UCSD-AML1 (cell line): Measurements from ENCODE around the gene FBXO4.
"Not testable (repeated sequence)": the region's sequence is repeated elsewhere in the genome, so short reads cannot be mapped to it uniquely, and the experiment has no call there.

Experiments
- DNase-seq: peaks from one replicate; lab custom pipeline; 2025; ENCODE audit not compliant: unreplicated experiment; lab: John Stamatoyannopoulos, UW

FBXO4 gene

GRCh38 chr5:41921874-41922273, 3.2 kb upstream of the FBXO4 start:
- DNase-seq = no peak

- no peak for DNase-seq
These were observed 582 bp upstream of the FBXO4 start for GRCh38 chr5:41924526-41924871.

- DNase-seq = peak; percentile 63
These were observed 472 bp downstream of the FBXO4 start for GRCh38 chr5:41925555-41925951.

GRCh38 chr5:41927604-41928003, 2.5 kb downstream of the FBXO4 start:
- DNase-seq = no peak

GRCh38 chr5:41929035-41929434, 4.0 kb downstream of the FBXO4 start:
- DNase-seq = no peak

- DNase-seq = no peak
These were observed 7.7 kb downstream of the FBXO4 start for GRCh38 chr5:41932770-41933169.

- no peak for DNase-seq
These were observed 10.5 kb downstream of the FBXO4 start for GRCh38 chr5:41935544-41935943.

- DNase-seq = no peak
These were observed 15.6 kb downstream of the FBXO4 start for GRCh38 chr5:41940641-41941040.

- DNase-seq = not testable (repeated sequence)
These were observed 20.4 kb downstream of the FBXO4 start for GRCh38 chr5:41945332-41945955.

- no peak for DNase-seq
These were observed 26.1 kb downstream of the FBXO4 start for GRCh38 chr5:41951224-41951623.

- DNase-seq = no peak
These were observed 29.2 kb downstream of the FBXO4 start for GRCh38 chr5:41954286-41954685.

GRCh38 chr5:41955432-41956024, 30.4 kb downstream of the FBXO4 start:
- DNase-seq = no peak

GRCh38 chr5:41956943-41957342, 31.9 kb downstream of the FBXO4 start:
- no peak for DNase-seq

- no peak for DNase-seq
These were observed 35.4 kb downstream of the FBXO4 start for GRCh38 chr5:41960481-41960880.

GRCh38 chr5:41961736-41962135, 36.7 kb downstream of the FBXO4 start:
- no peak for DNase-seq

- no peak for DNase-seq
These were observed 37.4 kb downstream of the FBXO4 start for GRCh38 chr5:41962491-41962890.

- no peak for DNase-seq
These were observed 41.5 kb downstream of the FBXO4 start for GRCh38 chr5:41966401-41967105.

GRCh38 chr5:41967401-41967800, 42.3 kb downstream of the FBXO4 start:
- no peak for DNase-seq

GRCh38 chr5:41968153-41968723, 43.2 kb downstream of the FBXO4 start:
- no peak for DNase-seq

GRCh38 chr5:41973087-41973486, 48.0 kb downstream of the FBXO4 start:
- no peak for DNase-seq

- DNase-seq = no peak
These were observed 48.8 kb downstream of the FBXO4 start for GRCh38 chr5:41973887-41974286.

- no peak for DNase-seq
These were observed 53.6 kb downstream of the FBXO4 start for GRCh38 chr5:41978676-41979075.
